ENCODE results near the gene AFAP1L1.
A peak's percentile ranks its signal among the peaks of the same experiment; 100 is the strongest.

The AFAP1L1 gene

DNA sequence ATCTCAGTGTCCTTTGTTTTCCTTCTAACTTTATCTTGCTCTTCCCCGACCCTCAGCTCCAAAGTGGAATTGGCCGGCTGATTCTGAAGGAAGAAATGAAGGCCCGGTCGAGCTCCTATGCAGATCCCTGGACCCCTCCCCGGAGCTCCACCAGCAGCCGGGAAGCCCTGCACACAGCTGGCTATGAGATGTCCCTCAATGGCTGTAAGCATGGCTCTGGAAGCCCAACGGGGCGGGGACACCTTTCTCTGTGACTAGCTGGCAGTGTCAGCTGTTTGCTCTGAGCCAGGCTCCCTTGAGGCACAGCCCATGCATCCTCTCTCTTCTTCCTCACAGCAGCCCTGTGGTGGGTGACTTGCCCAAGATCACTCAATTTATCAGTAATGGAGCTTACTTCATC, 23.9 kb upstream of the AFAP1L1 start:
- Mint-ChIP-seq H3K9me3 (peaks cover 7% of the 10 kb centered on the region), H3K36me3 (ENCODE audit: low read depth) (no peaks in the 10 kb centered on the region), H3K27me3 (no peaks in the 10 kb centered on the region), H3K4me1 (no peaks in the 10 kb centered on the region), H3K27ac (no peak overlapping the region), H3K4me3 (no peak overlapping the region)
- no peak for DNase-seq
- ATAC-seq = no peak

DNA sequence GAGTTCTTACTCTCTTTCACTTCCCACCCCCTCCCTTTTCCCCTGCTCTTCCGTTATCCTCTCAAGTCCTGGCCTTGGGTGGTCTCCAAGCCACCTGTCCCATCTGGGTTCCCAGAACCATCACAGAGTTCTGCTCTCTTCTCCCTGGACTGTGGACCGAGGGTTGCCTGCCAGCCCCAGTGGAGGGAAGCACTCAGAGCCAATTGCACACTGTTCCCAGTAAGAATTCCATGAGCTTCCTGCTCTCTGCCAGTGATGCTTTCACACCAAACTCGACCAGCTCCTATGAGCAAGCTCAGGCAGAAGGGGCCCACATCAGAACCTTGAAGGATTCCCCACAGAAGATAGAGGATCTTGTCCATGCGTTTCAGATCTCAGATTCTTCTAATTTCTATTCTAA, 20.1 kb upstream of the AFAP1L1 start:
- ATAC-seq (no peak), DNase-seq (no peak)
- Mint-ChIP-seq H3K36me3 (ENCODE audit: low read depth) (no peaks in the 10 kb centered on the region), H3K9me3 (peaks cover 7% of the 10 kb centered on the region), H3K27me3 (no peaks in the 10 kb centered on the region), H3K4me3 (no peak overlapping the region), H3K27ac (no peak overlapping the region), H3K4me1 (no peaks in the 10 kb centered on the region)

DNA sequence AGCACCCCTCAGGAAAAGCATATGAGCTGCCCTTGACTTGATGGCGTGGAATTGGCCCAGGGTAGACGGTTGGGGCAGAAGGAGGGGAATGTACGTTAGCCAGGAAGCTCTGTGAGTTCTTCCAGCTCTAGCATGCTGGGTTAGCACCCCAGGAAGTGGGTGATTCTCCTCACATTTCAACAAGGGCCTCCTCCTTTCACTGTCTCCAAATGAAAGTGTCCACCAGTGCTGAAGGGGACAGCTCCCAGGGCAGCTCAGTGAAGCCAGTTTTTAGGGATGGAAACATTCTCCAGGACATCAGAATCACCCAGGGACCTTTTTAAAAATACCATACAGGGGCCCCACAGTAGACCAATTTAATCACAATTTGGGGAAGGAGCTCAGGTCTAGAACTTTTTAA, 17.2 kb upstream of the AFAP1L1 start:
- Mint-ChIP-seq H3K27ac (no peak overlapping the region), H3K27me3 (no peaks in the 10 kb centered on the region), H3K4me1 (no peaks in the 10 kb centered on the region), H3K9me3 (no peaks in the 10 kb centered on the region), H3K36me3 (ENCODE audit: low read depth) (no peaks in the 10 kb centered on the region), H3K4me3 (no peak overlapping the region)
- ATAC-seq (no peak), DNase-seq (no peak)

DNA sequence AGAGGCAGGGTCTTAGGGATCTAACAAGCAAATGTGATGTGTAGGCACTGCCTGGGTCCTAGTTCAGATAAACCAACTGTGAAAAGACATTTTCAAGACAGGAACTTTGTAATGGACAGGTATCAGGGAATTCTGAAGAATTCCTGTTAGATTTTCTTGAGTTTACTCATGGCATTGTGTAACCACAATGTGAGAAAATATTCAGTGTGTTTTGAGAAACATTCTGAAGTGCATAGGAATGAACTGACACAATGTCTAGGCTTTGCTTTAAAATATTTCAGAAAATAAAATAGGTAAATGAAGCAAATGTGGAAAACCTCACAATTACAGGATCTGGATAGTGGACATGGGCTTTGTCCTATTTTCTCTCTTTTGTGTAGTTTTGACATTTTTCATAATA, 15.2 kb upstream of the AFAP1L1 start:
- H3K27me3 Mint-ChIP-seq = no peaks in the 10 kb centered on the region
- ATAC-seq (no peak), DNase-seq (no peak)
- no peak overlapping the region for H3K4me3 Mint-ChIP-seq
- no peaks in the 10 kb centered on the region for H3K4me1 Mint-ChIP-seq
- H3K9me3 Mint-ChIP-seq = no peaks in the 10 kb centered on the region
- no peak overlapping the region for H3K27ac Mint-ChIP-seq
- H3K36me3 Mint-ChIP-seq (ENCODE audit: low read depth) = no peaks in the 10 kb centered on the region

GRCh38 chr5:149257131-149257530, 14.5 kb upstream of the AFAP1L1 start:
- H3K36me3 Mint-ChIP-seq (ENCODE audit: low read depth) = no peaks in the 10 kb centered on the region
- H3K27ac Mint-ChIP-seq = no peak overlapping the region
- H3K9me3 Mint-ChIP-seq = no peaks in the 10 kb centered on the region
- ATAC-seq = no peak
- no peak for DNase-seq
- H3K27me3 Mint-ChIP-seq = no peaks in the 10 kb centered on the region
- H3K4me3 Mint-ChIP-seq = no peak overlapping the region
- no peaks in the 10 kb centered on the region for H3K4me1 Mint-ChIP-seq

- no peak for DNase-seq
Observed at GRCh38 chr5:149257889-149258705, 13.6 kb upstream of the AFAP1L1 start.

GRCh38 chr5:149260761-149261160, 10.9 kb upstream of the AFAP1L1 start:
- ATAC-seq (no peak), DNase-seq (no peak)
- no peaks in the 10 kb centered on the region for H3K9me3 Mint-ChIP-seq
- H3K27me3 Mint-ChIP-seq = no peaks in the 10 kb centered on the region
- H3K4me1 Mint-ChIP-seq = peaks cover 5% of the 10 kb centered on the region
- H3K4me3 Mint-ChIP-seq = no peak overlapping the region
- H3K27ac Mint-ChIP-seq = no peak overlapping the region
- no peaks in the 10 kb centered on the region for H3K36me3 Mint-ChIP-seq (ENCODE audit: low read depth)

More at GRCh38 chr5:149257889-149258705, 13.6 kb upstream of the AFAP1L1 start:
- no peak overlapping the region for H3K27ac Mint-ChIP-seq
- H3K9me3 Mint-ChIP-seq = no peaks in the 10 kb centered on the region
- H3K27me3 Mint-ChIP-seq = no peaks in the 10 kb centered on the region
- no peaks in the 10 kb centered on the region for H3K36me3 Mint-ChIP-seq (ENCODE audit: low read depth)
- no peaks in the 10 kb centered on the region for H3K4me1 Mint-ChIP-seq
- ATAC-seq = no peak
- no peak overlapping the region for H3K4me3 Mint-ChIP-seq

DNA sequence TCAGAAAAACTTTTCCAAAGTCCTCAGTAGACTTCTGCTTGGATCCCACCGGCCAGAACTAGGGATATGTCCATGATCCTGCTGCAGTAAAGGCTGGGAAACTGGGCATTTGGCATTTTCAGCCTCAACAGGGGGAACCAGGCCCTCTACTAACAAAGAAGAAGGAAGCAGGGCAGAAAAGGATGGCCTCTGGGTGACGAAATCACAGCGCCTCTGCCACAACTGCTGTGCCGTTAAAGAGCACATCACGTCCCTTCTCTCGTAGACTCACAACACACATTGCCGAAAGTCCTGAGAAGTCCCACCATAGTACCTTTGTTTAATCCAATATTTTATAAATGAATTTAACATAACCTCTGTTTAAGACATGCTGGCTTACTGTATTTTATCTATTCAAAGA, 10.4 kb upstream of the AFAP1L1 start:
- Mint-ChIP-seq H3K9me3 (no peaks in the 10 kb centered on the region), H3K27me3 (no peaks in the 10 kb centered on the region), H3K4me1 (peaks cover 5% of the 10 kb centered on the region), H3K4me3 (no peak overlapping the region), H3K27ac (no peak overlapping the region), H3K36me3 (ENCODE audit: low read depth) (no peaks in the 10 kb centered on the region)
- ATAC-seq (no peak), DNase-seq (no peak)

DNA sequence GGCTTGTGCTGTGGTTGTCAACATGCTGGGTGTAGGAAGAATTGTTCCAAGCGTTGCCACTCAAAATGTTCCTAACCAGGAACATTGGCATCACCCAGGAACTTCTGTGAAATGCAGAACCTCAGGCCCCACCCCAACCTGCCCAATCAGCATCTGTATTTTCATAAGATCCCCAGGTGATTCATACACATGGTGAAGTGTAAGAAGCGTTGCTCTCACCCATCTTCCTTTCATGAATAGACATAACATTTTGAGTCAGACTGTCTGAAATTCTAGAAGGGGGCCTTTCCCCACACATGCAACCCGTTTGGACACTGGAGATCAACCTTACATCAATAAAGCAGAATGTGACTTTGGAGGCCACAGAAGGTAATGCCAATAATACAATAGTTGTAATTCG, 9.3 kb upstream of the AFAP1L1 start:
- H3K27me3 Mint-ChIP-seq = no peaks in the 10 kb centered on the region
- H3K4me3 Mint-ChIP-seq = no peak overlapping the region
- no peaks in the 10 kb centered on the region for H3K9me3 Mint-ChIP-seq
- DNase-seq (no peak), ATAC-seq (no peak)
- peaks cover 5% of the 10 kb centered on the region for H3K4me1 Mint-ChIP-seq
- H3K36me3 Mint-ChIP-seq (ENCODE audit: low read depth) = no peaks in the 10 kb centered on the region
- H3K27ac Mint-ChIP-seq = no peak overlapping the region

- DNase-seq (peak; percentile 47), ATAC-seq (peak; percentile 80)
- H3K9me3 Mint-ChIP-seq = peaks cover 4% of the 10 kb centered on the region
- no peak overlapping the region for H3K4me3 Mint-ChIP-seq
- H3K27me3 Mint-ChIP-seq = no peaks in the 10 kb centered on the region
- H3K4me1 Mint-ChIP-seq = peaks cover 5% of the 10 kb centered on the region
- H3K27ac Mint-ChIP-seq = no peak overlapping the region
- H3K36me3 Mint-ChIP-seq (ENCODE audit: low read depth) = no peaks in the 10 kb centered on the region
Observed at GRCh38 chr5:149264439-149265067, 7.1 kb upstream of the AFAP1L1 start.

DNA sequence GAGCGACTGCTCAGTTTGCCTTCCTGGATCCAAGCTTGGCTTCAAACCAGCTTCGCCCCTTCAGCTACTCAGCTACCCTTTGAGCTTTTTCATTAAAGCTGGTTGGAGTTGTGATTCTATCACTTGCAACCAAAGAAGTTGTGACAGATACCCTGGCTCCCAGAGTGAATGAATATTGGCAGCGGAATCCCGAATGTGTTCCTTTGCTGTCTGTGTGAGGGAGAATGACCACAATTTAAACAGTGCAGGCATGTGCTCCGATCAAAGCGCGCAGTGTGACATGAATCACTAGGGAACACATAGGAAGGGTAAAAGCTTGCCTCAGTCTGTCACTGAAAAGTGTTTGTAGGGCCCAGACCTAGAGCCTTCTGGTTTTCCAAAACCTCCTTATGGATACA, 6.6 kb upstream of the AFAP1L1 start:
- no peak for DNase-seq
- no peak for ATAC-seq
- Mint-ChIP-seq H3K36me3 (ENCODE audit: low read depth) (no peaks in the 10 kb centered on the region), H3K27me3 (no peaks in the 10 kb centered on the region), H3K27ac (no peak overlapping the region), H3K4me1 (peaks cover 5% of the 10 kb centered on the region), H3K4me3 (no peak overlapping the region), H3K9me3 (peaks cover 4% of the 10 kb centered on the region)

- H3K36me3 Mint-ChIP-seq (ENCODE audit: low read depth) = no peaks in the 10 kb centered on the region
- peaks cover 5% of the 10 kb centered on the region for H3K4me1 Mint-ChIP-seq
- no peak for DNase-seq
- no peaks in the 10 kb centered on the region for H3K27me3 Mint-ChIP-seq
- no peak overlapping the region for H3K27ac Mint-ChIP-seq
- H3K9me3 Mint-ChIP-seq = peaks cover 4% of the 10 kb centered on the region
- H3K4me3 Mint-ChIP-seq = no peak overlapping the region
- ATAC-seq = no peak
Observed at GRCh38 chr5:149265597-149265996, 6.1 kb upstream of the AFAP1L1 start.

- H3K27me3 Mint-ChIP-seq = peaks cover 12% of the 10 kb centered on the region
- H3K36me3 Mint-ChIP-seq (ENCODE audit: low read depth) = no peaks in the 10 kb centered on the region
- H3K4me1 Mint-ChIP-seq = peaks cover 12% of the 10 kb centered on the region
- H3K4me3 Mint-ChIP-seq = no peak overlapping the region
- ATAC-seq (no peak), DNase-seq (no peak)
- H3K27ac Mint-ChIP-seq = no peak overlapping the region
- peaks cover 4% of the 10 kb centered on the region for H3K9me3 Mint-ChIP-seq
Observed at GRCh38 chr5:149267241-149267973, 4.3 kb upstream of the AFAP1L1 start.

DNA sequence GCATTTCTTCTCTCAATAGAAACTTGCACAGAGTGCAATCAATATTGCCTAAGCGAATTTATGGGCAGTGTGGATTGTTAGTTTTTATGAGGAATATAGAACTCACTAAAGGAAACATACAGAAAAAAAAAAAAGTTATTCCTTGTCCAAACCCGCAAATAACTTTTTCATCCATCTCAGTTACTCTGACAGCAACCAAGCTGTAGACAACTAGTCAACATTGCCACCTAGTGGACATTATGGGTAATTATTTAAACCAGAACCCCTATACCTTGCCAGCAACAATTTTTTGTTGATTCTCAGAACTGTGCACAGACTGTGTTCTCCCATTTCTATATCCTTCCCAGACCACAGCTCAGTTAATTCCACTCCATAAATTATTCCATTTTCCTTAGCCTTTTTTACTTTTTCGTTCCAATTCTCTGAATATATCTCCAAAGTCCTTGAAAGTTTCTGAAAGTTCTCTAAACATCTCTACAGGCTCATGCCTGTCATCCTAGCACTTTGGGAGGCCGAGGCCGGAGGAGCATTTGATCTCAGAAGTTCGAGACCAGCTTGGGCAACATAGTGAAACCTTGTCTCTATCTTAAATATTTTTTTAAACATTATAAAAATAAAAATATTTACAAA, 2.6 kb upstream of the AFAP1L1 start:
- H3K27ac Mint-ChIP-seq = no peak overlapping the region
- H3K27me3 Mint-ChIP-seq = peaks cover 27% of the 10 kb centered on the region
- no peak for ATAC-seq
- H3K9me3 Mint-ChIP-seq = peaks cover 4% of the 10 kb centered on the region
- H3K4me3 Mint-ChIP-seq = no peak overlapping the region
- no peaks in the 10 kb centered on the region for H3K36me3 Mint-ChIP-seq (ENCODE audit: low read depth)
- H3K4me1 Mint-ChIP-seq = peaks cover 13% of the 10 kb centered on the region
- no peak for DNase-seq

Data from activated naive CD8-positive, alpha-beta T cell treated with anti-CD3 and anti-CD28 coated beads, Interleukin-2, amount 50 U/mL, for 24 hours (primary cell).